Hematopoietic multipotent progenitor cell treated with erythropoietin and hydrocortisone succinate and interleukin-3 and kit ligand, for 8 days (in vitro differentiated cells): Measurements from ENCODE around the gene FARSA.
"Not testable (repeated sequence)": the region's sequence is repeated elsewhere in the genome, so short reads cannot be mapped to it uniquely, and the experiment has no call there.

ENCODE experiments used
- DNase-seq: peaks from one replicate; pipeline ENCODE4 v3.0.0-alpha.2; 2015

Gene FARSA

DNA sequence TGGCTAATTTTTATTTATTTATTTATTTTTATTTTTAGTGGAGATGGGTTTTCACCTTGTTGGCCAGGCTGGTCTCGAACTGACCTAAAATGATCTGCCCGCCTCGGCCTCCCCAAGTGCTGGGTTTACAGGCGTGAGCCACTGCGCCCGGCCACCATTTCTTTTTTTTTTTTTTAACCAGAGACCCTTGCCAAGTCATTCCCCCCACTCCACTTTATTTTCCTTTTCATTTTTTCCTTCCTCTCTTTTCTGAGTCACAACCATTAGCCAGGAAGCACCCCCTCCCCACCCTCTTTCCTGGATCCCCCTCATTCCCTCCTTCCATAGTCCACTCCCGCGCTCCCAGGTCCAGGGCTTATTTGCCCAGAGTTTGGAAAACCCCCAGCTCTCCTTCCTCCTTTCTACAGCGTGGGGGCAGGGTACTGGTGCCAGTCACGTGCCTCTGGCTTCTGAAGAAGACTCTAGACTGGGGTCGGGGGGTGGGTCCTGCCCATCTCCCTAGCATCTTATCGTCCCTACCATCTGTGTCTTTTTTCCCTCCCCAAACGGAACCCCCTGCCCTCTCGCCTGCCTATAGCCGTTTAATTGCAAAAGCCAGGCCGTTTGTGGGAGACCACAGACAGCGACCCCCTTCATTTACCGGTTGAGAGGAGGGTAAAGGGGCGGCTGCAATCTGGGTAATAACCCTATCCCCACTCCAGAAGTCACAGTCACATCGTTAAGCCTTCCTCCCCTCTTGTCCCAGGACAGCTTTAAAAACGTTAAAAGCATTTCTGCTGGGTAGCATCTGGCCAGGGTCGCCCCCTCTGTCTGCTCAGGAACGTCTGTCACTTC is 3.8 kb upstream of the FARSA start:
- DNase-seq: peak; percentile 84

DNA sequence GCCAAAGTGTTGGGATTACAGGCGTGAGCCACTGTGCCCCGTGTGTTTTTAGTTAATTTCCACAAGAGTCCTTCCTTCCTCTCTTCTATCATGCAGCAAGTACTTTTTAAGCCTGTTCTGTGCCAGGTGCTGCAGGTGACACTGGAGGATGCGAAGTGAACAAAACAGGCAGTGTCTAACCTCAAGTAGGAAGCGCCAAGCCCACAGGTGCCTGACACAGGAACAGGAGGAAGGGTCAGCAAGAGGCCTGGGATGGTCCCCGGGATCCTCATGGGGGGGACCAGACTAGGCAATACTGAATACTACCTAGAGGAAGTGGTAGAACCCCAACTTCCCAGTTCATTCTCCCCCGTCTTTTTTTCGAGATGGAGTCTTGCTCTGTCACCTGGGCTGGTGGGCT is 3.1 kb upstream of the FARSA start:
- DNase-seq: peak; percentile 30

DNA sequence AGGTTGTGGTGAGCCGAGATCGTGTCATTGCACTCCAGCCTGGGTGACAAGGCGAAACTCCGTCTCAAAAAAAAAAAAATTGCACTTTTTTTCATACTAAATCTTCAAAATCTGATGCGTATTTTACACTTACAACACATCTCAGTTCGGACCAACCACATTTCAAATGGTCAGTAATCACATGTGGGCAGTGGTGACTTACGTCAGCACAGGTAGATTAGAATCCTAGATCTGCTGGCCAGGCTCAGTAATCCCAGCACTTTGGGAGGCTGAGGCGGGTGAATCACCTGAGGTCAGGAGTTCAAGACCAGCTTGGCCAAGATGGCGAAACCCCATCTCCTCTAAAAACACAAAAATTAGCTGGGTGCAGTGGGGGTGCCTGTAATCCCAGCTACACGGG is 1.6 kb upstream of the FARSA start:
- DNase-seq: no peak

DNA sequence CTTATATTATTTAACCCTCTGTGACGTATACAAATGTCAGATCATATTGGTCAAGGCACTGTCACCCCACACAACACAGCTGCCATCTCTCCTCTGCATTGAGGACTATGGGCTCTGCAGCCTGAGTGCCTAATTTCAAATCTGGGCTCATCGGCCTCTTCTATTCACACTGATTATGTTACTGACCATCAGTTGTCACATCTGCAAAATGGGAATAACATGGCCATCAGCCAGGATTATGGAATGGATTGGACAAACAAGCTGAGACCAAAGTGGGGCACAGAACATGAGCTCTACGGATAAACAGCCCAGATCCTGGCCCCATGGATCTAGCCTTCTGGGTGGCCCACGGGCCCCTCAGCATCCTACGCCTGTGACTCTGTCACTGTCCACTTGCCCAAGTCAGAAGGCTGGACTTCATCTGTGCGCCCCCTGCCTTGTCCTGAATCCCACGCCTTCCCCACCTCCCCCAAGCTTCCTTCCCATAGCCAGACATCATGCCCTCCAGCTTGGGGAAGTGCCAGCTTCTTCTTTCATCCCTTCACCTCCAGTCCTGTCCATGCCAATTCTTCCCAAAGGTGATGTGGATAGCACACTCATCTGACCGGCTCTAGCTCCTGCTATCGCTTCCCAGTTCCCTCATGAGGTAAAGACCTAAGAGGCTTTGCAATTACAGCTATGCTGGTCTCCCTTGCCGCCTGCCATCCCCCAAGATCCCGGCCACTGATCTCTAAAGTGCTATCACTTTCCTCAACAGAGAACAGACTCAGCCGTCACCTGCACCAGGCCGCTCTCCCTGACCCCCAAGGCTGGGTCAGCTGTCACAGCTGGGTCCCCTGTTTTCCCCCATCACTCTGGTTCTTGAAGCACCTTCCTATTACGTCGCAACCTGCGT is 872 bp downstream of the FARSA start:
- DNase-seq: peak; percentile 25

GRCh38 chr19:12930002-12930645 is 3.4 kb downstream of the FARSA start:
- DNase-seq: no peak

DNA sequence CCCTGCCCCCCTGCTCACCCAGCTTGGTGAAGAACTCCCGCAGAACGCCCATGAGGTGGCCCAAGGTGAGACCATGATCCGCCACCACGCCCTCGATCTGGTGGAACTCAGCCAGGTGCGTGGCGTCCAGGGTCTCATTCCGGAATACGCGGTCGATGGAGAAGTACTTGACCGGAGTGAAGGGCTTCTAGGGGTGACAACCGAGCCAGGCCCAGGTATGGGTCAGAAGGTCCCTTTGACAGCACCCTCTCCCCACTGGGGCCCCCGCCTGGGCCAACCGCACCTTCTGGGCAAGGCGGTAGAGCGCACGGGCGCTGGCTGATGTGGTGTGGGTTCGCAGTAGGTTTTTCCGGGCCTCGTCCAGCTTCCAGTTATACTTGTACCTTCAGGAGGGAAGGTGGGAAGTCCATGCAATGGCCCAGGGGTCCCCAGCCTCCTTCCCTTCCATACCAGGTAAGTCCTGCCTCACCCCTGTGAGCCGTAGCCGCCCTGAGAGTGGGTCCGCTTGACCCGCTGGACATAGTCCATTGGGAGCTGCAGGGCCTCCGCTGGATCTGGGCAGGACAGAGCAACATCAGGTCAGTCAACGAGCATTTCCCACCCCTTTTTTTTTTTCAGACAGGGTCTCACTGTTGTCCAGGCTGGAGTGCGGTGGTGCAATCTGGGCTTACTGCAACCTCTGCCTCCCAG is 8.7 kb downstream of the FARSA start:
- DNase-seq: no peak

DNA sequence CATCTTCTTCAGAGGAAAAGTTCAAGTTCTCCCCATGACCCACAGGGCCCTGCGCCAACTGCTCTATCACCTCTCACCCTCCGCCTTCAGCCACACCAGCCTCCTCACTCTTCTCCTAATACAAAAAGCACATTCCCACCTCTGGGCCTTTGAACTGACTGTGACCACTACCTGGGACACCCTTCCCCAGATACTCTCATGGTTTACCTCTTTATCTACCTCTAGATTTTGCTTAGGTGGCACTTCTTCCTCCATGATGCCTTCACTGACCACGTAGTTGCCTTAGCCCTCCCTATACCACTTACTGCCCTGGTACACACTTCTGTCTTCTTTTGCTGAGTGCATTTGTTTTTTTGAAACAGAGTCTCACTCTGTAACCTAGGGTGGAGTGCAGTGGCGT is 10.6 kb downstream of the FARSA start:
- DNase-seq: no peak

- DNase-seq: no peak
Observed at GRCh38 chr19:12921047-12921446, 12.5 kb downstream of the FARSA start.

GRCh38 chr19:12918253-12918652 is 15.3 kb downstream of the FARSA start:
- DNase-seq: no peak

DNA sequence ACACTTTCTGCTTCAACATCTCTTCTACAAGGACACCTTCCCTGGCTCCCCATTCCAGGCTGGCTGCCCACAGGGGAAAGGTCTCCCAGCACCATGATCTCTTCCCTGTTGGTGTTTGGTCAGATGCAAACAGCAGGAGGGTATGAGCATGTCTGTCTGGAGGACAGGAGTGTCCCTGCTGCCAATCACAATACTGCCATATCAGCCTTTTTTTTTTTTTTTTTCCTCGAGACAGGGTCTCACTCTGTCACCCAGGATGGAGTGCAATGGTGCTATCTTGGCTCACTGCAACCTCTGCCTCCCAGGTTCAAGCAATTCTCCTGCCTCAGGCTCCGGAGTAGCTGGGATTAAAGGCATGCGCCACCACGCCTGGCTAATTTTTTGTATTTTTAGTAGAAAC is 17.7 kb downstream of the FARSA start:
- DNase-seq: not testable (repeated sequence)

- DNase-seq: peak; percentile 73
Observed at GRCh38 chr19:12913851-12914690, 19.4 kb downstream of the FARSA start.

DNA sequence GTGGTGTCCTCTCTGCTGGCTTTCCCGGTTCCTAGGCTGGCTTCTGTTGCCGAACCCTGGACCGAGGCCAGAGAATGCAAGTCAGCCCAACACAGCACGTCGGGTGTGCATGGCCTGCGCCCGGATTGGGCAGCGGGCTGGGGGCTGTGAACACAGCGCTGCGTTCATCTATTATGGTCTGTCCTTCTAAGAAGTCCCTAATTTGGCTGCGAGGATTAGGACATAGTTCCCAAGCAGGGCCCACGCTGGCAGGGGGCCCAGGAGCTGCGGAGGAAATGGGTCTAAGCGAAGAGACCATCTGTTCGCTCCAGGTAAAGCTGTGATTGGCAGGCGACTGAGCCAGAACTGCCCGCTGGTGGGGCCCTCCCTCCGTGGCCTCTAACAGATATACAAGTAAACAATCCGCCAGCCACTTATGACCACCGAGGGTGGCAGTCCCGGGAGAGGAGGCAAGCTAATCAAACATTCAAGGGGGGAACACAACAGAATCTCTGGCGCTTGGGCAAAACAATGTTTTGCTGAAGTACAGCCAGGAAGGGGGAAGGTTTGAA is 20.4 kb downstream of the FARSA start:
- DNase-seq: peak; percentile 55

- DNase-seq: no peak
Observed at GRCh38 chr19:12912571-12912970, 20.9 kb downstream of the FARSA start.

DNA sequence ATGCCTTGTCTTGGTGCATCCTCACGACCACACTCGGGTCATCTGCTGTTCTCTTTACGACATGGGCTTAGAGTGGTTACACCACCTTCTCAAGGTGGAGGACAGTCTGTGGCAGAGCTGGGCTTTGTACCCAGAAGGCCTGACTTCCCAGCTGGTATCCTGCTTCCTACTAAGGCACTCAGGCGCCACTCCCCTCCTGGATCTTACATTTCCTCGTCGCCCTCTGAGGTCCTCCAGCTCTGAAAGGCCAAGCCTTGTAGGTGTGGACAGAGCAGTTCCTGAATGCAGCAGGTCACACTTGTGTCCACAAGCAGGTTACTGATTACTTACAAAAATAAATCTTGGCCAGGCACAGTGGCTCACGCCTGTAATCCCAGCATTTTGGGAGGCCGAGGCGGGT is 26.3 kb downstream of the FARSA start:
- DNase-seq: no peak

GRCh38 chr19:12899891-12900518 is 33.5 kb downstream of the FARSA start:
- DNase-seq: no peak

DNA sequence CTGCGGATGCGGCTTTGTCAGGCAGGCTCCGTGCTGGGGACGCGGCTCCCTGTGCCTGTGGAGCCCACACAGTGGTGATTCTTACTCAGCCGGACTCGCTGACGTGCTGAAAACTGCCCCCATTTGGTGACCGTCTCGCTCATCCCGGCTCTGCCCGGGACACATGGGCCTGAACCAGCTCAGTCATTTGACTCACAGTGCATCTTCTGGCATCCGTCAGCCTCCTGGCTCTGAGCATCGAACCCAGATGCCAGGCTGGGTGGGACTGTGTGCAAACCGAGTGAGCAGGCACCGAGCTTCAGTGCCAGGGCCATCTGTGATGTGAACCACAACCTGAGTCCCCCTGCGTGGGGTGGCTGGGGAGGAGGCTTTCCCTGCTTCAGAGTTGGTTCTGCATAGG is 37.1 kb downstream of the FARSA start:
- no peak for DNase-seq

- DNase-seq: no peak
Observed at GRCh38 chr19:12893582-12893981, 39.9 kb downstream of the FARSA start.

GRCh38 chr19:12891553-12892021 is 41.9 kb downstream of the FARSA start:
- DNase-seq: peak; percentile 16

GRCh38 chr19:12890787-12891552 is 42.5 kb downstream of the FARSA start, which contains the start of gene GCDH:
Gene GCDH, plus strand, starts transcription at chr19:12891160. Its CDS starts 145 bp downstream, at chr19:12891305.
- DNase-seq: peak; percentile 100

GRCh38 chr19:12890299-12890786 is 43.2 kb downstream of the FARSA start:
- not testable (repeated sequence) for DNase-seq
